GOT3 (cell line): ENCODE measurements around the gene MAP3K20.
"Not testable (repeated sequence)": the region's sequence is repeated elsewhere in the genome, so short reads cannot be mapped to it uniquely, and the experiment has no call there.

Source experiments
- DNase-seq: peaks from one replicate; lab custom pipeline; 2025; ENCODE audit warnings: mixed read lengths; lab: John Stamatoyannopoulos, UW

MAP3K20 gene

DNA sequence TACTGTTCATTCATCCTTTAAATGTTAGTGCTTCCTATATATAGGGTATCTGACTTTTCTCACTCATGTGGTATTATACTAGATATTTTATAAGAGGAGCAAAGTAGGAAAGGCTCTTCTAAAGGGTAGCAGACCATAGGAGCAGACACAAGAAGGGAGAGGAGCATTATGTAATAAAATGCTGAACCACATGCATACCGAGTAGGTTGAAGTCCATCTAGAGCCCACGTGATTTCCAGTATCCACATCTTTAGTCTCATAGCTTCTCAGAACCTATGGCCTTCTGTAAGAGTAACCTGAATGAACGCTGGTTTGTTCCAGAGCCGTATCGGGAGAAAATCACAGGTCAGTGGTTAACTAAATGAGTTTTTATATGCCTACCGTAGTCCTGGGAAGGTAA is 85.9 kb downstream of the MAP3K20 start:
- DNase-seq, result no peak

DNA sequence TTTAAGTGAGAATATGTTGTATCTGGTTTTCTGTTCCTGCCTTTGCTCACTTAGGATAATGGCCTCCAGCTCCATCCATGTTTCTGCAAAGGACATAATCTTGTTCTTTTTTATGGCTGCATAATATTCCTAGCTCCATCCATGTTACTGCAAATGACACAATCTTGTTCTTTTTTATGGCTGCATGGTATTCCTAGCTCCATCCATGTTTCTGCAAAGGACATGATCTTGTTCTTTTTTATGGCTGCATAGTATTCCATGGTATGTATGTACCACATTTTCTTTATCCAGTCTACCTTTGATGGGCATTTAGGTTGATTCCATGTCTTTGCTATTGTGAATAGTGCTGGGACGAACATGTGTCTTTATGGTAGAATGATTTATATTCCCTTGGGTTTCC is 87.7 kb downstream of the MAP3K20 start:
- not testable (repeated sequence) for DNase-seq

DNA sequence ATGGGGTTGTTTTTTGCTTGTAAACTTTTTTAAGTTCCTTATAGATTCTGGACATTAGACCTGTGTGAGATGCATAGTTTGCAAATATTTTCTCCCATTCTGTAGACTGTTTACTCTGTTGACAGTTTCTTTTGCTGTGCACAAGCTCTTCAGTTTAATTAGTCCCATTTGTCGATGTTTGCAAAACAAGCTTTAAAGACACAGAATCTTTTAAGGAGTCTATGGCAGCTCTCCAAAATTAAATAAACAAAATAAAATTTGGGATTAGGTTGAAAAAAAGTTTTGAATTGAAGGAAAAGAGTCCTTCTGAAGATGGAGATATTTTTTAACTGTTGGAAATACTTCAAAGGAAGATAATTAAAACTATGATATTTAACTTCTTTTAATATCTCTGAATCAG is 88.8 kb downstream of the MAP3K20 start:
- DNase-seq, result no peak

- DNase-seq, result no peak
Observed at GRCh38 chr2:173165443-173166238, 90.0 kb downstream of the MAP3K20 start.

GRCh38 chr2:173171321-173171720 is 95.7 kb downstream of the MAP3K20 start:
- no peak for DNase-seq

GRCh38 chr2:173171924-173172643 is 96.4 kb downstream of the MAP3K20 start:
- no peak for DNase-seq

GRCh38 chr2:173174339-173174738 is 98.7 kb downstream of the MAP3K20 start:
- not testable (repeated sequence) for DNase-seq

DNA sequence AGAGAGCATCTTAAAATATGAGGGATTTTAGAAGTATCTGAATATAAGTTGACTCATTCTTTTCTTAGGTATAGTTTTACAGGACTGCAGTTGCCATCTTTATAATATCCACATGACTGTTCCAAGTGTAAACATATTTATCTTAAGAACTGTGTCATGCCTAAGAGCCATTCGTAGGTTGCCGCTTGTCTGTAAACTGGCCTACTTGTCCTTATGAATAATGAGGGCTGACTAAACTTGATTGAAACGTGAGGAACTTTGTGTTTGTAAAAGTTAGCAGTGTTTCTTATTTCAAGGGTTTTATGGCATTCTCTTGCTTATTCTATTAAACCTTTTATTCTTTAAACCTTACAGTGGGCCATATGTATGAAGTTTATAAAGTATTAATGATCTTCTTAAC is 99.6 kb downstream of the MAP3K20 start:
- no peak for DNase-seq

DNA sequence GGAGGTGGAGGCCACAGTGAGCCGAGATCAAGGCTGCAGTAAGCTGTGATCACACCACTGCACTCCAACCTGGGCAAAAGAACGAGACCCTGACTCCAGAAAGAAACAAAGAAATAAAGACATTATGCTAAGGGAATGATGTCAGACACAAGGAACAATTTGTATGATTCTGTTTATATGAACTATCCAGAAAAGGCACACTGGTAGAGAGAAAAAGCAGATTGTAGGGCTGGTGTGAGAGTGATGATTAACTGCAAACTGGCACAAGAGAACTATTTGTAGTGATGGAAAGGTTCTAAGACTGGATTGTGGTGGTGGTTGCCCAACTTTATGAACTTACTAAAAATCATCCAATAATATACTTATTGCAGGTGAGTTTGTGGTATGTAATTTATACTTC is 106.3 kb downstream of the MAP3K20 start:
- no peak for DNase-seq

DNA sequence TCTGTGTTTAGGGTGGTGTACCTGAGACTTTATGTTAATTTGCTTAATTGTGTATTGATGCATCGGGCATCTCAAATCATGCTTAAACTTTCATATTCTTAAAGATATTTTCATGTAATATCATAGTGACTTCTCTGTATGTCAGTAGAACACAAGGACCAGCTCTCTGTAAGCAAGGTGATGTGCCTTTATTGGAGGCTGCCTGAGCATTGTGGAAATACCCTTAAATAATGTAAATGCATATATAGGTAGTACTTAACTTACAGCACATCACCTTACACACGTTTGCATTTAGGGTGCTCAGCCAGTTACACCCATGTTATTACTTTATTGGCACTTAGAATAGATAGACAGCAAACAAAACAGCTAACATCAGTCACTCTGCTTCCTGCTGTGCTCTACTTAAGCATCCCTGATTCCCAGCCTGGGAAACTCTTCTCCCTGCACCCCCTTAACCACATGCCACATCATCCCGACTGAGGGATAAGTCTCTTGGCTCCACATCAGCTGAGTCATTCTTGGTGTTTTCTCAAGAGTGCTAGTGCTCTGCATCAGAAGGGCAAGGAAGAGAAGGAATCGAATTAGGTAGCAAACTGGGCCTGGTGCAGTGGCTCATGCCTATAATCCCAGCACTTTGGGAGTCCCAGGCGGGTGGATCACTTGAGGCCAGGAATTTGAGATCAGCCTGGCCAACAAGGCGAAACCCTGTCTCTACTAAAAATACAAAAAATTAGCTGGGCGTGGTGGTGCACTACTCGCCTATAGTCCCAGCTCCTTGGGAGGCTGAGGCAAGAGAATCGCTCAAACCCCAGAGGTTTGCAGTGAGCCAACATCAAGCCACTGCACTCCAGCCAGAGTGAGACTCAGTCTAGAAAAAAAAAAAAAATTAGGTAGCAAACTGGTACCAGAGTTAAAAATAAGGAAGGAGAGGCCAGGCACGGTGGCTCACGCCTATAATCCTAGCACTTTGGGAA is 108.7 kb downstream of the MAP3K20 start:
- DNase-seq, result peak; percentile 64

GRCh38 chr2:173185437-173185836 is 109.8 kb downstream of the MAP3K20 start:
- DNase-seq, result no peak

DNA sequence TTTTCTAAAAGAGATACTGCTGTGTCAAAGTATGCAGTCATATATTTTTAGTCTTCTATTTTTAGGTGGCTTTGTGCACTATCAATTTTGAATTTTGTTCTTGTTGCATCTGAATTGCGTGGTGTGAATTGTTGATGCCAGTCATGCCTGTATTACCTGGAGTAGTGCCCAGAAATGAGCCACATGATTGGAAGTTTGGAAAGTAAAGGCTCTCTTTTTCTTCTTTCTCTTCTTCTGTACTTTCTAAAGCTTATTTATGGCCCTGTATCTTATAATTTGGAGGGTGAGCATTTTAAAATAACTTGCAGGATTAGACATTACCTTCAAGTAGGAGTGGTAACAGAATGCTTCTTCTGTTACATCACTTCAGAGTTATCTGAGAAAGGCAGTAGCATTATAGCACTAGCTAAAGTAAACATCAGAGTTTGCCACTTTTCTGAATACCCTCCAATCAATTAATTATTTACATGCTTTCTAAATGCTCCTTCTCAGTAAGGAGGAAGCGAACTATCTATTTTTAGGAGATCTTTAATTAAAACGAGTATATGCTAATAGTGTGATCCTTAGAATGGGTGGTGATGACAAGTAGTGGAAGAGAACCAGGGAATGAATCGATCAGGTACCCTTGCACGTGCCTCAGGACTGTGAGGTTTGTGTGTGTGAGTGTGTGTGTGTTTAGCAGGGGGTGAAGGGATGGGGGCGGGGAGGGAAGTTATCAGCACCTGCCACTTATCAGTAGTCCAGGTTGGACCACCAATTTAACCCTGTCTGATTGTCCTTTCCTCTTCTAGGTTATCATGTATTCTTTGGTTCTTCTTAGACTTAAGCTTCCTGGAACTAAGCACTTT is 112.5 kb downstream of the MAP3K20 start:
- DNase-seq, result no peak

DNA sequence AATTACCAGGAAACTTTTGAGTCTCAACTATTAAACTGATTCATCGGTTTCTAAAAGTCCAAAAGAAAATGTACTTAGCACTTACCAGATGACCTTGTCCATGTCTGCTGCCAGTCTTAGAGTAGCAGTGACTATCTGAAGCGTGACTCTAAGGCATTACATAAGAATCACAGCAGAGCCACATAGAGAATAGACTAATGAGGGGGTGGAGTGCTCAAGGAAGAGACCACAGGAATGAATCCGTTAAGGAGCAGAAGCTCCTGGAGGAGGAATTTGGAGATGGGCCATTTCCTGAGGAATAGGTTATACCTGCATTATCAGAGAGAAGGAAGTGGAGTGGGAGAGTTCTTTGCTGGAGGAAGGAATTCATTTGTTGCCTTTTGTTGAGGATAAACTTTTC is 116.0 kb downstream of the MAP3K20 start:
- DNase-seq, result no peak

DNA sequence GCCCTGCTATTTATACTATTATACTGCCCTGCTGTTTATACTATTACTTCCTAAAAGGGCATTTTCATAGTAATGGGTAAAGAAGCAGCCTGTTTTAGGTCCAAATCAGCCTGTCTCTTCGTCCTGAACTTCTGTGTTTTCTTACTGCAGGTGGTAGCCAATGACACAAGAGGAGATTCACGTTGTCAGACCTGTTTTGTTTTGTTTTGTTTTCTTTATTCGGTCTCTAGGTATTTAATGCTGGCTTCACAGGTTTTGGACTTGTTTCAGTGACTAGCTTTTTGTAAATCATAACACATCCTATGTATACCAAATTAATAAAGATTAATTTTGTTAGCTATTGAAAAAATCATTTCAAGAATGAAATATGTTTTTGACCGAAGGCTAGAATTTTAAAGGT is 116.4 kb downstream of the MAP3K20 start:
- DNase-seq, result no peak

DNA sequence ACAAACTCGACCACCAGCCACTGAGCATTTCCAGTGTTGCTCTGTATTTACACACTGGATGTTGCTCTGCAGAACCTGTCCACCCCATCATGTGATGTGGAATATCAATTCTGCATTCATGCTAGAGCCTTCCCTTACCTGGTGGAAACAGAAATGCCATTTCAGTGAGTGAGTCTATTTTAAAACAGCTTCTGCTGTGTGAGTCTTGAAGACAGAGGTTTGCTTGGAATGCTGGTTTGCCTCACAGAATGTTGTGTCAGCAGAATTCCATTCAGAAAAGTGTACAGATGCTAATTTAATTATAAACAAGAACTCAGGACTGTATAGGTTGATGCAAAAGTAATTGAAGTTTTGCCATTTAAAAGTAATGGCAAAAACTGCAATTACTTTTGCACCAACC is 118.3 kb downstream of the MAP3K20 start:
- DNase-seq, result no peak

- DNase-seq, result no peak
Observed at GRCh38 chr2:173195100-173195499, 119.5 kb downstream of the MAP3K20 start.

- no peak for DNase-seq
Observed at GRCh38 chr2:173196080-173196479, 120.4 kb downstream of the MAP3K20 start.

DNA sequence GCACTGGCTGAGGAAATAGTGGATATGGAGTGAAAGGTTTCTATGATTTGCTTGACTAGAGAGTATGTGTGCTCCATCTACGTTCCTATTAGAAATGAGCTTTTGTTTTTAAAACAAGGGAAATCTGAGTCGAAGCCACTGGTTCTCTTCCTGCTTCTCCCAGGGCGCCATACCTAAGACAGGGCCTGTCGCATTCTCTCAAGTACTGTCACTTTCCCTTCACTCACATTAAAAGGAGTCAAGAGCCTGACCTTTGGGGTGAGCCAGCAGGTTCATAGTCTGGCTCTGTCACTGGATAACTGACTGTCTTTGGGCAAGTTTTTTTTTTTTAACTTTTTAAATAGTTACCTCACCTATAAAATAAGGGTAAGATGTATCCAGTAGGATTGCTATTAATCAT is 121.0 kb downstream of the MAP3K20 start:
- no peak for DNase-seq

DNA sequence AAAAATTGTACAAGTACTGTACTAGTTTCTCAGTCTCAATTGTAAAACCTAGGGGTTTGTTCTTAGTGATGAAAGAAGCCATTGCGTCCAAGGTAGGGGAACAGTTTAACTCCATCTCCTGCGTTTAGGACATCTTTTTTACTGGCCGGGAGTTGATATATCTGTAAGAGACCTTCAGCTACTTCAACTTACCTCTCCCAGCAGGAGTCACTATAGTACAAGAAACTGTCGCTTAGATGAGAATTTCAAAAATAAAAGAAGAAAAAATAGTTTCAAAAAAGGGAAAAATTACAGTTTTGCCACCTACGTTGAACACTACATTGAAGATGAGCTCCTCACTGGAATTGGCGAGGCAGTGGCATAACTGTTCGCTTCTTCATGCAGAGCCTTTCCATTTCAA is 122.7 kb downstream of the MAP3K20 start:
- DNase-seq, result no peak

DNA sequence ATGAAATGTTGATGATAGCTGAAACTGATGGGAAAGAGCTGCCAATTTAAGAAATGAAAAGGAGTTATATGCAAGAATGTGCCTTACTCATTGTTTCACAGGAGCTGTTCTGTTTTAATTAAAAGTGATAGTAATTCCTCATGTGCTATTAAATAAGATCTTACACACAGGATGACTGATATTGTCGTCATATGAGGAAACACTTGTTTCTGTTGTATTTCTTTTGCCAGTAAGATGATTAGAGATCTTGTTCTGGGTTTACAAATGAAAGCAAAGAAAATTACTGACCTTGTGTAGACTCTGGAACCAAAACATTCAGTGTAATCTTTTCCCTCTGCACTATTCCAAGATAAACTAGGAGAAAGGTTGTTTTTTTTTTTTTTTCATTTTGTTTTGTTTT is 123.6 kb downstream of the MAP3K20 start:
- no peak for DNase-seq

DNA sequence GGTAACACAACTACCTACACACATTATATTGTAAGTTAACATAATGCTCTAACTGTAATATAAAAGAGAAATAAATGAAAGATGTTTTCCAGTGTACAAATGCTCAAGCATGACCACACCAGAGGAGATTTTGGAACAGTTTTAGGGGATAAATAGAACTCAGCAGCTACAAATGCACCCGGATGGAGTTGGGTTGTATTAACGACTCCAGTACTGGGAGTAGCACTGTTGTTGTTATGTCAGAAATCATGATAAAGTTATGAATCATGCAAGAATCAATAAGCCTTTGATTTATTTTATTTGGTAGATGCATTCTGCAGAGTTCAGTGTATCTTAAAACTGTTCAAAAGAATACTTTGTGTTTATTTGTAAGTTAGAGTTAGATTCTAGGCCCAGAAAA is 126.9 kb downstream of the MAP3K20 start:
- DNase-seq, result no peak
